HG03342 (cell line): ENCODE measurements around the gene NES.
A peak's percentile ranks its signal among the peaks of the same experiment; 100 is the strongest.

Experiments
- ATAC-seq: cut with Tn5 transposase; IDR thresholded peaks from one replicate; pipeline ENCODE4 v1.9.1; 2021; ENCODE audit warnings: mild to moderate bottlenecking, moderate library complexity; ENCODE audit not compliant: unreplicated experiment

NES gene

DNA sequence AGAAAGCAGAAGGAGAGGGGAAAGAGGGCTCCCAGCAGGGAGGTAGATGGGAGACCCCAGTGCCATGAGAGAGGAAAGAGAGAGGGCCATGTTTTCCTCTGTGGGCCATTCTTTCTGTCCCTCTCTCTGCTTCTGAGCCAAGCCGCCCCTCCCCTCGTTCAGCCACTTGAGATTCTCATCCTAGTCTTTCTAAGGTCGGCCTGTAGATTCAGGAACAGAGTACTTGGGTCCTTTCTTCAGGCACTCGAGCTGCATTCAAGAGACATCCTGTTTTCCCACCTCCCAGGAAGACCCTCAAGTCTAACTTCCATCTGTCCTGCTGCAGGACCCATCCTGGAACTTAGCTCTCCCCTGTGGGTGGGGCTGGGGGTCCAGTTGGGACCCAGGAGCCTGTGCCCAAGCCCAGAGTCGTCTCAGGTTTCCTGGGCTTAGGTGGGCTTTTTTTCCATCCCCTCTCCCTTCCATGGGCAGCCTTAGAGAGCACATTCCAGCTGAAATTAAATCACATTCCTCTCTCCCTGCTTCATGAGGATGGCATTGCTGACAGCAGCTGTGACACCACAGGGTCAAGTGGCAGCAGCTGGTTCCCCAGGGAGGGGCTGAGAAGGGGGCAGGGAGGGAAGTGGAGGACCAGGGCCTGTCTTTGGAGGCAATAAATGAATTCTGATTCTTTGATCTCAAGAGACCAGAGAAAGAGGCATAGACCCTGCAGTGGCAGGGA lies 13.0 kb downstream of the NES start:
- ATAC-seq = no peak

DNA sequence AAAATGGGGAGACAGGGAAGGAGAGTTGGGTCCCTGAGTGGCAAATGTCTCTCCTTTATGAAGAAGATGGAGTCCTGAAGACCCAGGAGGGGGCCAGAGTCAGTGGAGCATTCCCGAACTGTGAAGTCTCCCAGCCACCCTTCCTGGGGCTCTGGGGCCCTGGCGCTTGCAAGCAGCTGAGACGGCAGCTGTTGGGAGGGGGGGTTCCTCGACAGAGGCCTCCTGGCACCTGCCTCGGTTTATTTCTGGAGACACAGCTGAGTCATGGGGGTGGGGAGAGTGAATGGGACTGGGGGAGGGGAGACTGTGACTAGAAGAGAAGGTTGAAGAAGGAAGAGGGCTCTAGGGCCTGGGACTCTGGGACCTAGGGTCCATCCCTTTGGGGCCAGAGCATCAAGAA lies 14.0 kb downstream of the NES start:
- no peak for ATAC-seq

DNA sequence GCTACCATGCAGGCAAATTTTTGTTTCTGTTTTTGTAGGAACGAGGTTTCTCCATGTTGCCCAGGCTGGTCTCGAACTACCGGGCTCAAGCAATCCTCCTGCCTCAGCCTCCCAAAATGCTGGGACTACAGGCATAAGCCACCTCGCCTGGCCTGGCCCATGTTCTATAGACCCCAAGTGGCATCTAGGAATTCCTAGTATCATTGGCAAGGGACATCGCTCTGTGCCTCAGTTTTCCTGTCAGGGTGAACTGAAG lies 14.5 kb downstream of the NES start:
- no peak for ATAC-seq

DNA sequence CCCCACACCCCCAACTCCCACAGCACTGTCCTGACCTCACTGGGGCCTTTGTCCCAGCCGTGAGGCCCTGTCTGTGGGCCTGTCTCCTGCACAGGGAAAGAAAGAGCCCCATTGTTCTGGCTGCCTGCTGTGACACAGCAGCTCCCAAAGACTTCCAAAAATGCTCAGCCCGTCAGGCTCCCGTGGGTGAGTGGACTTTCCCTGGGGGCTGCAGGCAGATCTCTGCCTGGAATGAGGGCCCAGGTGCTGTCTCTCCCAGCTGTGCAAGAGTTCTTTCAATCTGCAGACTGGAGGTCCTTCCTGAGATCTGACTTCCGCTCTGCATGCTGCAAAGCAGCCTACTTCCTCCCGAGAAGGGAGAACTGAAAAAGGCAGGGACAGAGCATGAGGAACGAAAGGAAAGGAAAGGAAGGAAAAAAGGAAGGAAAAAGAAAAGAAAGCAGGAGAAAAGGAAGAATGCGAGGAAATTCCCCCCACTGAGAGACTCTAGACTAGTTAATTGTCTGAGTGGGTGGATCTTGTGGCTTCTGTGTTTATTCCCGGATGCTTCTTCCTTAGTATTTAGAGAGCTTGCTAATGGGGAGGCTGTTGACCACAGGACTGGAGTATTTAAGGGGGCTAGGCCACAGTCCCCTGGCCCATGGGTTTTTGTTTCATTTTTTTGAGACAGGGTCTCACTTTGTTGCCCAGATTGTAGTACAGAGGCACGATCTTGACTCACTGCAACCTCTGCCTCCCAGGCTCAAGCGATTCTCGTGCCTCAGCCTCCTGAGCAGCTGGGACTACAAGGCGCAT lies 15.0 kb downstream of the NES start:
- ATAC-seq = no peak

DNA sequence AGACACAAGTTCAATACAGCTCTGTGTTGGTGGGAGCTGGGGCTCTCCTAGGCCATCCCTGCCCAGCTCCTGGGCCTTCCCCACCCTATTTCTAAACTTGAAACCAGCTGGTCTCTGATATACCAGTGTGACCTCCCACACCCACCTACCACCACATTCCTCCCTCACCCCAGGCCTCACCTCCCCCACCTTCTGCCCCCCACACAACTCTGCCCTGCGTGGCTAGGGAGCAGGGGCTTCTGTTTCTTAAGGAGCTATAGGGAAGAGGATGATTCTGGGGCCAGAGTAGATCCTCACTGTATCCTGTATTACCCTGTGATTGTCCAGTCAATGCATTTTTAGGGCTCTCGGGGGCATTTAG lies 16.5 kb downstream of the NES start:
- no peak for ATAC-seq

DNA sequence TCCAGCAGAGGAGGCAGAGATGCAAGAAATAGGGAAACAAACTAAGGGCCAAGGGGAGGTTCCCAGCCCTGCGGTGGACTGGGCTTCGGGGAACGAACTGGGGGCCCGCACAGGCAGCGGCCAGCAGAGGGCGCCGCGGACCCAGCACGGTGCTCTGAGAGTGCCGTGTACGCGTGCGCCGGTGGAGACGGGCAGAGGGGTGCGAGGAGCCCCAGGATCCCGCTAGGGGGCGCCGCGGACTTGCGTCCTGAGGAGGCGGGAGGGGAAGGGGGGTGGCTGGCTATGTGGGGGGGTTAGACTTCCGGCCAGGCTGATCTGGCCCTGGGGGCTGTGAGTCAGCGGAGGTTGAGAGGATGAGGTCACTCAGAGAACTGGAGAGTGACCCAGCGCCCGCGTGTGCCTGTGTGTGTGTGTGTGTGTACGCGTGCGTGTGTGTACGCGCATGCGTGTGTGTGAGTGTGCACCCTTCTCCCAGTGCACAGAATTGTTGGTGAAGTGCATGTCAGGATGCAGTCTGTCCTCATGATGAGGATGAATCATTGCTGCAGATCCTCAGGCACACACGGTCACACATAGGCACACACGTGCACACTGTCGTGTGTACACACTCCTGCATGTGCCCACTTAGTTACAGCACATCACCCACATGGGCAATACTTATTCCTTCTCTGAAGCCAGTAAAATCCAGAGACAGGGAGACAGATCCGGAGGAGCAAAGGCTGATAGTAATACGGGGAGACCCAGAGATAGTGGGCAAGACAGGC lies 17.0 kb downstream of the NES start:
- peak; percentile 71 for ATAC-seq

DNA sequence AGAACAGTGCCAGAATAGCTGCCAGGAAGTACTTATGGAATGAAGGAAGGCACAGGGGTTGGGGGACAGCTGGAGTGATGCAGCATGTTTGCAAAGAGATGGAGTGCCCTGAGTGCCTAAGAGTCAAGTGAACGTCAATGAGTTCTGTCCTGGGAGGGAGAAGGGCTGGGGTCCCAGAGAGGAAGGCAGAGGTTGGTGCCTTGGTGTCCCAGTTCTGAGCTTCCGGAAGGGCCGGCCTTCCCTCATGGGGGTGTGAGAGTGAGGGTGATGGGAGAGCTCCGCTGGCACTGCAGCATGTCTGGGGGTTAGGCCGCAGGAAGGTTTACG lies 17.6 kb downstream of the NES start:
- no peak for ATAC-seq

DNA sequence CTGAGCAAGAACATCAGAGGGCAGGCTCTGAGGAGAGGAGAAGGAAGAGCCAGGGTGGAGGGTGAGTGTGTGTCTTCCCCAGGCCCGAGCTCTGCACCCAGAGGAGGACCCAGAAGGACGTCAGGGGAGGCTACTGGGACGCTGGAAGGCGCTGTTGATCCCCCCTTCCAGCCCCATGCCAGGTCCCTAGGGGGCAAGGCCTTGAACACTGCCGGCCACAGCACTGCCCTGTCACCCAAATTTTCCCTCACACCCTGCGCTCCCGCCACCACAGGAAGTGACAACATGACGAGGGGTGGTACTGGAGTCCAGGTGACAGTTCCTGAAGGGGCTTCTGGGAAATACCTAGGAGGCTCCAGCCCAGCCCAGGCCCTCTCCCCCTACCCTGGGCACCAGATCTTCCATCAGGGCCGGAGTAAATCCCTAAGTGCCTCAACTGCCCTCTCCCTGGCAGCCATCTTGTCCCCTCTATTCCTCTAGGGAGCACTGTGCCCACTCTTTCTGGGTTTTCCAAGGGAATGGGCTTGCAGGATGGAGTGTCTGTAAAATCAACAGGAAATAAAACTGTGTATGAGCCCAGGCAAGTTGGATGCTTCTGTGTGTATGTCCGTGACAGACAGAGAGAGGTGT lies 18.1 kb downstream of the NES start:
- ATAC-seq = no peak

DNA sequence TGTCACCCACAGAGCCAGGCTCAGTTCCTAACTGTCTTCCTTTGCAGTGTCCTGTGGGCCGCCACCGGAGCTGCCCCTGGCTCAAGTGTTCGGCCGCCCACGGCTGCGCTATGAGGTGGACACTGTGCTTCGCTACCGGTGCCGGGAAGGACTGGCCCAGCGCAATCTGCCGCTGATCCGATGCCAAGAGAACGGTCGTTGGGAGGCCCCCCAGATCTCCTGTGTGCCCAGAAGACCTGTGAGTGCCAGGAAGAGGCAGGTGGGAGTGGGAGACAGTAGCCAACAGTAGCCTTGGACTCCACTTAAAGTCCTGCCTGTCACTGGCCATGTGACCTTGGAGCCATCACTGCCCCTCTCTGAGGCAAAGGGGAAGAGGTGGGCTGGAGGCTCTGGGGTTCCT lies 18.7 kb downstream of the NES start:
- no peak for ATAC-seq

DNA sequence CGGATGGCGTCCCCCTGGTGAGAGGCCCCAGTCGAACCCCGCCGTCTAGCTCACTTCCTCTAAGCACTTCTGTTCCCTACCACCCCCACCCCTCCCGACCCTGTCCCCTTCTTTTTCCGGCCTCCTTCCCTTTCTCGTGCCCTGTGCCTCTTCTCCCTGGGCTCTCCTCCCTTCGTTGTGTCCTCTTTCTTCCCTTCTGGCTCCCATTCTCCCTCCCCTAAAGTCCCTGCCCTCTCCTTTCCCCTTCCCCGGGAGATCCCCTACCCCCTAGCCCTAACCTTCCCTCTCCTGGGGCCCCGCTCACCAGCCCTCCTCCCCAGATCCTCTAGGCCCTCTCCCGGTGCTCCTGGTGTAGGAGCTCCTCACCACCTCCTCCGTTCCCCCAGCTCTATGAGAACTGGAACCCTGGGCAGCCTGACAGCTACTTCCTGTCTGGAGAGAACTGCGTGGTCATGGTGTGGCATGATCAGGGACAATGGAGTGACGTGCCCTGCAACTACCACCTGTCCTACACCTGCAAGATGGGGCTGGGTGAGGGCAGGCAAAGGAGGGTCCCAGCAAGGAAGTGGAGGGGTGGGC lies 19.4 kb downstream of the NES start:
- ATAC-seq = no peak

DNA sequence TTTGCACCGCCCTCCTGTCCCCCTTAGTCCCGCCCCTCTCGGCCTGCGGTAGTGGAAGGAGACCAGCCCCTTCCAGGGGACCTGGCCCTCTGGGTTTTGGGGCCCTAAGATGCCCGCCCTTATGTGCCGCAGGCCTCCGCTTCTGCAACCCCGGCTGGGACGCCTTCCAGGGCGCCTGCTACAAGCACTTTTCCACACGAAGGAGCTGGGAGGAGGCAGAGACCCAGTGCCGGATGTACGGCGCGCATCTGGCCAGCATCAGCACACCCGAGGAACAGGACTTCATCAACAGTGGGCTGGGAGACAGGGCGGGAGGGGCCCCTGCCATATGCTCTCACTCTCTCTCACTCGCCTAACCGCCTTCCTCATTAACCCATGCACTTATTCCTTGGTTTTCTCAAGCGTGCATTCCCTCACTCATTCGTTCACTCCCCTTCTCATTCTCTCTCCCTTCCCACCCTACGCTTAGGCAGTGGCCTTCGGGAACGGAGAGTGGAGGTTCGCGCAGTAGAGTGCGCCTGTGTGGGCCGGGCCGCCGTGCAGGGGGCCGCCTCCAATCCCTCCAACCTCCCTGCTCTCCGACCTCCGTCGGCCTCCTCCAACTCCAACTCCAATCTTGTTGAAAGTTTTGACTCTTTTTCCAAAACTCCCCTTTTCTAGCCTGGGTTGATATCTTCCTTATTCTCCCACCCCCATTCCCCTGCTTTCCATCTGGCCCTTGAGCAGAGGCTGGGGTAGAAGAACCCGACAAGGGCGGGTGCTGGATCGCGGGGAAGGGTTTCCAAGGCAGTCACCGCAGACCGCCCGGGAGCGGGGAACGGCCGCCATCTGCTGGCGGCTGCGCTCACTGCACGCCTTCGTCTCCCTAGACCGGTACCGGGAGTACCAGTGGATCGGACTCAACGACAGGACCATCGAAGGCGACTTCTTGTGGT lies 20.1 kb downstream of the NES start:
- no peak for ATAC-seq

DNA sequence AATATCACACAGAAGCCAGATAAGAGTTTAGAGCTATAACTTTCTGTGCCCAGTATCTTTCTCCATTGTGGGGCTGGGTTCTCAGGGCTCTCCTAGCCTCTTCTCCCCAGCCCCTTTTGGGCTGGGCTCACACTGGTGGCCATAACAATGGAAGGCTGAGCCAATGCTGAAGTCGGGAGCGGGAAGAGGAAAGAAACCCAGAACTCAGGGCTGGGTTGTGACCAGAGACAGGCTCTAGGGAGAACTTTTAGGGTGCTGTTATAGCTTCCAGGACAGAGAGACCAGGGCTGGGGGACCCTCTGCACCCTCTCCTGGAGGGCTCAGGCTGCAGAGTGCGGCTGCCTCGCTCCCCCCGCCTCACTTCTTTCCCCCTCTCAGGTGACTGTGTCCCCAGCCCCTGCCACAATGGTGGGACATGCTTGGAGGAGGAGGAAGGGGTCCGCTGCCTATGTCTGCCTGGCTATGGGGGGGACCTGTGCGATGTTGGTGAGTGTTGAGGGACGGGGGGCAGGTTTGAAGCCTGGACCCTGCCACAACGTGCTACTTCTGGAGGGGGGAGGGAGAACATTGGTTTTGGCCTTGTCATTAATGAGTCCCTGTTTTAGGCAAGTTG lies 21.2 kb downstream of the NES start:
- ATAC-seq = no peak

DNA sequence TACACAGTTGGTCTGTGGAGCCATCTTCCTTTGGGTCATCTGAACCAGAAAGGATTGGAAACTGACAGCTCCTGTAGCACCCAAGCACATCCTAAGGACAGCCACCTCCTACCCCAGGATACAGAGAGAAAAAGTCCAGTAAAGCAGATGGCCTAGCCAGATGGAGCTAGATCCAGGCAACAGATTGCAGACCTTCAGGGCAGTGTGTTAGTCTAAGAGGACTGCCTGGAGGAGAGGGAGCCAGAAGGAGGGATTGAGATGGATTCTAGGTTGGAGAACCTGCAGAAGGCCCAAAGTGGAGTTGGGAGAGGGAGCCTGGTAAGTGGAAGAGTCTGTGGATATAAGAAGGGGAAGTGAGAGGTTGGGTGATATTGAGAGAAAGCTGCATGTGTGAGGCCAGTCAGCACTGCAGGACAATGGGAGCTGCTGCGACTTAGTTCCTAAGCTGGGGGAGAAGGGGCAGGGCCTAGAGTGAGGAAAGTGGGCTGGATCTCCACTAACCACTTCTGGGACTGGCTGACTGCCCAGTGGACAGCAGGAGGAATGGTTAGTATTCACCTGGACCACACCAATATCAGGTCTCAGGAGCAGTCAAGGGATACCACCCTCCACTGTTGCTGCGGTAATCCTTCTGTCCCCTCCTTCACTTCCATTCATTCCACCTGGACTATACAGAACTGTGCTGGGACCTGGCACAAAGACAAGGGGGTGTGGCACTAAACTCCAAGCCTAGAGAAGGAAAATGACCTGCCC lies 21.9 kb downstream of the NES start:
- ATAC-seq = no peak

DNA sequence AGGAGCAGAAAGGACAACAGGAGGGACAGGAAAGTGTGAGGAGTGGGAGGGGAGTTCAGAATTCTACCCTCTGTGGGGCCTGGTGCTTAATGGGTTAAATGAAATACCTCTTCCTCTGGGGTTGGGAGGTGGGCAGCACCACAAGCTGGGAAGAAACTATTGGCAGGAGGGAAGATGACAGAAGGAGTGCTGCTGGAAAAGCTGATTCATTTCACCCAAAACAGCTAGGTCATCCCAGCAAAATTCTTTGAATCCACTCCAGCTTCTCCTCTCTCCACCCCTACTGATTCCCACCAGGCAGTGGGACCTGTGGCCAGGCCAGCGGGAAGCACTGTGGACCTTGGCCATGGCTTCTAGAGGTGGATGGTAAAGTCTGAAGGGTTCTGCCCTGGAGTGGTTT lies 22.5 kb downstream of the NES start:
- ATAC-seq = no peak

DNA sequence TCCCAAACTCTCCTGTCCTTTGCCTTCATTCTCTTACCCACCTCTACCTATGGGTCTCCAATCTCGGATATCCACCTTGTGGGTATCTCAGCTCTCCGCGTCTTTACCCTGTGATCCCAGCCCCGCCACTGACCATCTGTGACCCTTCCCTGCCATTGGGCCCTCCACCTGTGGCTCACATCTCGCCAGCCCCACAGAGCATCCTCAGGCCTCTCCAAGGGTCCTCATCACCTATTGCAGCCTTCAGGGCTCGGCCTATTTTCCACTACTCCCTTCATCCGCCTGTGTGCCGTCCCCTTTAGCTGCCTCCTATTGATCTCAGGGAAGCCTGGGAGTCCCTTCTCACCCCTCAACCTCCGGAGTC lies 24.2 kb downstream of the NES start:
- no peak for ATAC-seq

DNA sequence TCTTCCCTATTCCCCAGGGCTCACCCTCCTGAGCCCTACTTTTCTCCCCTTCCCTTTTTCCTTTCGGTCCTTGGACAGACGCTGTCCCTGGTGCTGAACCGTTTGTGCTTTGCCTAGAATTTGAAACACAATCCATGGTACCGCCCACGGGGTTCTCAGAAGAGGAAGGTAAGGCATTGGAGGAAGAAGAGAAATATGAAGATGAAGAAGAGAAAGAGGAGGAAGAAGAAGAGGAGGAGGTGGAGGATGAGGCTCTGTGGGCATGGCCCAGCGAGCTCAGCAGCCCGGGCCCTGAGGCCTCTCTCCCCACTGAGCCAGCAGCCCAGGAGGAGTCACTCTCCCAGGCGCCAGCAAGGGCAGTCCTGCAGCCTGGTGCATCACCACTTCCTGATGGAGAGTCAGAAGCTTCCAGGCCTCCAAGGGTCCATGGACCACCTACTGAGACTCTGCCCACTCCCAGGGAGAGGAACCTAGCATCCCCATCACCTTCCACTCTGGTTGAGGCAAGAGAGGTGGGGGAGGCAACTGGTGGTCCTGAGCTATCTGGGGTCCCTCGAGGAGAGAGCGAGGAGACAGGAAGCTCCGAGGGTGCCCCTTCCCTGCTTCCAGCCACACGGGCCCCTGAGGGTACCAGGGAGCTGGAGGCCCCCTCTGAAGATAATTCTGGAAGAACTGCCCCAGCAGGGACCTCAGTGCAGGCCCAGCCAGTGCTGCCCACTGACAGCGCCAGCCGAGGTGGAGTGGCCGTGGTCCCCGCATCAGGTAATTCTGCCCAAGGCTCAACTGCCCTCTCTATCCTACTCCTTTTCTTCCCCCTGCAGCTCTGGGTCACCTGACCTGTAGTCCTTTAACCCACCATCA lies 24.8 kb downstream of the NES start:
- no peak for ATAC-seq

DNA sequence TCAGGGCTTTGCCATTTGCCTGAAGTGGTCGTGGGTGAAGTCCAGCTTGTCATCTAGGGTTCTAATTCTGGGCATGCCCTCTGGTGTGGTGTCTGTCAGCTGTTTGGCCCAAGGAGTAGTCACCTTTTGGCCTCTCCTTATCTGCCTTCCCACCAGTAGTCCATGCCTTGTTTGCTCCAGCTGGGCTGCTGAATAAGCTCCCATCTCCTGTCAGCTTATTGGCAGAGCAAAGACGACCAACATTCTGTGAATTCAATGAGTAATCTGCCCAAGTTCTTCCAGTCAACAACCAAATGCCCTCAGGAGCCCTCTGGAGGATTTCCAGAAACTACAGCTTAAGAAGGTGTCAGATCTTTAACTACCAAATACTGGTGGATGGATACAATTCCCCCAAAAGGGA lies 28.3 kb downstream of the NES start:
- no peak for ATAC-seq

DNA sequence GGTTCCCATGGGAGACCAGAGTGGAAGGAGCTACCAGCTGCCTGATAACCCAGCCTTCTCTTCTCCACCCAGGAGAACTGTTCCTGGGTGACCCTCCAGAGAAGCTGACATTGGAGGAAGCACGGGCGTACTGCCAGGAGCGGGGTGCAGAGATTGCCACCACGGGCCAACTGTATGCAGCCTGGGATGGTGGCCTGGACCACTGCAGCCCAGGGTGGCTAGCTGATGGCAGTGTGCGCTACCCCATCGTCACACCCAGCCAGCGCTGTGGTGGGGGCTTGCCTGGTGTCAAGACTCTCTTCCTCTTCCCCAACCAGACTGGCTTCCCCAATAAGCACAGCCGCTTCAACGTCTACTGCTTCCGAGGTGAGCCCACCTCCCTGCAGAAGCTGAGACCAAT lies 28.7 kb downstream of the NES start:
- ATAC-seq = no peak

DNA sequence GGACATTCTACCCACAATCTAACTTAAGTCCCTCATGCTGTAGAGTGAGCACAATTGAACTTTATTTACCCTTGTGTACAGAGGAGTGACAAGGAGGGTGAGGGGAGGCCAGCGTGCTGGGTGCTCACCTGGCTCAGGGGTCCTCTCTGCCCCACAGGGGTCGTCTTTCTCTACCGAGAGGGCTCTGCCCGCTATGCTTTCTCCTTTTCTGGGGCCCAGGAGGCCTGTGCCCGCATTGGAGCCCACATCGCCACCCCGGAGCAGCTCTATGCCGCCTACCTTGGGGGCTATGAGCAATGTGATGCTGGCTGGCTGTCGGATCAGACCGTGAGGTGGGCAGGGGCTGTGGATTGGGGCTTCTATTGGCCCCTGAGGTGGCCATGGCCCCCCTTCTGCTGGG lies 29.9 kb downstream of the NES start:
- ATAC-seq = no peak
